Neural cell (in vitro differentiated cells): ENCODE data around the gene ZNF761.

ENCODE experiments used
- POLR2AphosphoS5 ChIP-seq: IDR thresholded peaks from 2 replicates; pipeline ENCODE4 v1.6.1; 2012
- TAF1 ChIP-seq: IDR thresholded peaks from 2 replicates; pipeline ENCODE4 v1.6.1; 2012; ENCODE audit warnings: low read depth
- TF ChIP-seq, protein P1 (sequence below): fragments of 450-650 bp; IDR thresholded peaks from 2 replicates; pipeline ENCODE4 v1.5.1; 2014; ENCODE audit warnings: antibody characterized with exemption, mild to moderate bottlenecking, moderate library complexity; ENCODE audit not compliant: poor library complexity, severe bottlenecking

GRCh38 chr19:53422551-53422950 lies 9.2 kb upstream of the ZNF761 start:
- TF ChIP-seq, protein P1, sequence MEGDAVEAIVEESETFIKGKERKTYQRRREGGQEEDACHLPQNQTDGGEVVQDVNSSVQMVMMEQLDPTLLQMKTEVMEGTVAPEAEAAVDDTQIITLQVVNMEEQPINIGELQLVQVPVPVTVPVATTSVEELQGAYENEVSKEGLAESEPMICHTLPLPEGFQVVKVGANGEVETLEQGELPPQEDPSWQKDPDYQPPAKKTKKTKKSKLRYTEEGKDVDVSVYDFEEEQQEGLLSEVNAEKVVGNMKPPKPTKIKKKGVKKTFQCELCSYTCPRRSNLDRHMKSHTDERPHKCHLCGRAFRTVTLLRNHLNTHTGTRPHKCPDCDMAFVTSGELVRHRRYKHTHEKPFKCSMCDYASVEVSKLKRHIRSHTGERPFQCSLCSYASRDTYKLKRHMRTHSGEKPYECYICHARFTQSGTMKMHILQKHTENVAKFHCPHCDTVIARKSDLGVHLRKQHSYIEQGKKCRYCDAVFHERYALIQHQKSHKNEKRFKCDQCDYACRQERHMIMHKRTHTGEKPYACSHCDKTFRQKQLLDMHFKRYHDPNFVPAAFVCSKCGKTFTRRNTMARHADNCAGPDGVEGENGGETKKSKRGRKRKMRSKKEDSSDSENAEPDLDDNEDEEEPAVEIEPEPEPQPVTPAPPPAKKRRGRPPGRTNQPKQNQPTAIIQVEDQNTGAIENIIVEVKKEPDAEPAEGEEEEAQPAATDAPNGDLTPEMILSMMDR: no peak
- TF ChIP-seq POLR2AphosphoS5 (no peak), TAF1 (no peak)
